Erythroblast (primary cell): ENCODE results near the gene GRP.

Experiments used
- GATA1 ChIP-seq: IDR thresholded peaks from 2 replicates; pipeline ENCODE4 v1.6.1; 2011; ENCODE audit warnings: low read depth, mild to moderate bottlenecking, control low read depth, low read length, moderate library complexity
- POLR2A ChIP-seq: IDR thresholded peaks from 2 replicates; pipeline ENCODE4 v1.6.1; 2011; ENCODE audit warnings: mild to moderate bottlenecking, low read length

- TF ChIP-seq POLR2A (no peak), GATA1 (no peak)
Measured at GRCh38 chr18:59264121-59264571, 44.2 kb downstream of the GRP start.
